ENCODE data around the gene PUSL1. TPM values are rescaled to one million over a fixed set of nuclear protein-coding genes. Genes with fewer than 3 reads are reported as not detected.

The PUSL1 gene
- total and polyA plus RNA-seq, 2 of the 13 experiments (the other 11 are each of a cell fraction or from before 2014, with no cell fraction given): 8.3 to 22.2 TPM

GRCh38 chr1:1359664-1360468 lies 51.5 kb downstream of the PUSL1 start:
- FAIRE-seq (no peak), DNase-seq (ENCODE audit: low spot score) (peak; percentile 50), ATAC-seq (peak; percentile 56)
- Histone ChIP-seq H3K4me2 (ENCODE audit: low read depth, low read length) (peak overlapping the region; percentile 92), H3K4me1 (ENCODE audit: insufficient read depth, low read length) (peaks cover 57% of the 10 kb centered on the region), H3K27ac (ENCODE audit: extremely low read length, insufficient read depth, low read length) (peak overlapping the region; percentile 88), H2AFZ (ENCODE audit: low read length) (no peak overlapping the region), H3K36me3 (replicated peaks in 1 of 2; ENCODE audit: control insufficient read depth in 1 of 2, insufficient read depth in 2 of 2, low read length in 2 of 2) (no peaks in the 10 kb centered on the region), H3K9ac (ENCODE audit: insufficient read depth, low read depth, low read length) (peak overlapping the region; percentile 80), H3K27me3 (ENCODE audit: control insufficient read depth in 1 of 2, insufficient read depth in 2 of 2, low read length in 2 of 2) (no peaks in the 10 kb centered on the region), H4K20me1 (ENCODE audit: insufficient read depth, low read length) (no peaks in the 10 kb centered on the region), H3K4me3 (replicated peaks in 1 of 3; ENCODE audit: insufficient read depth in 1 of 3, low read depth in 2 of 3, low read length in 3 of 3) (peak overlapping the region; percentile 69 to 74 (median 71)), H3K79me2 (ENCODE audit: insufficient read depth, low read length) (peaks cover 4% of the 10 kb centered on the region), H3K9me3 (ENCODE audit: low read length) (no peaks in the 10 kb centered on the region)
- CTCF ChIA-PET (ENCODE audit: low intra/inter-chr PET ratio, low total read pairs): no interaction called here
- intact Hi-C loops (cut with micrococcal nuclease; ENCODE audit: unreplicated experiment): no loop called here
- WGBS (ENCODE audit: low lambda C conversion rate): 6% methylated on average over 14 of the region's 28 CpGs
- BruUV-seq (replicated peaks): TSS peak; percentile 38
- in situ Hi-C loops (cut with HindIII; ENCODE audit: extremely low pct_ligation_motif_present, low pct_unique_long_range_greater_than_20kb): no loop called here
- POLR2A ChIA-PET: interaction anchor here (1.0 to 4.0 kb wide), 6 partner anchors 8 to 71 kb away, joined by 3 to 38 read pairs (median 14); partner anchors contain the start of genes AURKAIP1, CCNL2 and DVL1
- peak; percentile 30; the same call in 1 of the 2 replicates for TF ChIP-seq KDM6A (CRISPR knock-in tag; IDR thresholded peaks at IDR 0.05; ENCODE audit: low read depth)
- TF ChIP-seq ZNF562 (CRISPR knock-in tag; IDR thresholded peaks at IDR 0.05; ENCODE audit: borderline replicate concordance): no peak
- TF ChIP-seq ZNF253 (CRISPR knock-in tag; IDR thresholded peaks at IDR 0.05; ENCODE audit: borderline replicate concordance): 0 out of 2 replicates have a peak, but pooled peaks have one; percentile 14
- 0 out of 2 replicates have a peak, but pooled peaks have one; percentile 35 for TF ChIP-seq ZNF713 (CRISPR knock-in tag; IDR thresholded peaks at IDR 0.05)
- TF ChIP-seq ADNP (CRISPR knock-in tag; IDR thresholded peaks at IDR 0.05): no peak
- 0 out of 2 replicates have a peak, but pooled peaks have one; percentile 20 for TF ChIP-seq ZNF343 (CRISPR knock-in tag; IDR thresholded peaks at IDR 0.05)
- TF ChIP-seq SAP130 (CRISPR knock-in tag; IDR thresholded peaks at IDR 0.05; ENCODE audit: low read depth): peak; percentile 59
- no peak for TF ChIP-seq GTF3A (CRISPR knock-in tag; conservative IDR thresholded peaks at IDR 0.05)
- peak; percentile 98 for TF ChIP-seq NR2F2 (IDR thresholded peaks at IDR 0.05; ENCODE audit: borderline replicate concordance, low read depth)
- TF ChIP-seq ZNF790 (CRISPR knock-in tag; IDR thresholded peaks at IDR 0.05; ENCODE audit: borderline replicate concordance): no peak
- no peak for TF ChIP-seq ZBTB34 (CRISPR knock-in tag; IDR thresholded peaks at IDR 0.05)
- TF ChIP-seq STAT6 (CRISPR knock-in tag; IDR thresholded peaks at IDR 0.05; ENCODE audit: borderline replicate concordance): no peak
- TF ChIP-seq ZNF335 (CRISPR knock-in tag; IDR thresholded peaks at IDR 0.05): no peak
- no peak for TF ChIP-seq NFAT5 (CRISPR knock-in tag; IDR thresholded peaks at IDR 0.05)
- TF ChIP-seq PCBP2 (optimal IDR thresholded peaks at IDR 0.05; ENCODE audit: low read depth, low read length, poor library complexity, severe bottlenecking): no peak

All from HepG2 (cell line).